KBM-7 (cell line): ENCODE data around the gene RHOT2.

ENCODE experiments used
- DNase-seq: peaks from one replicate; pipeline ENCODE4 v3.0.0-alpha.2; 2015
- in situ Hi-C: fragments of 300-500 bp; cut with MboI; formaldehyde crosslinking; loops from 2 replicates; pipeline ENCODE4 v1.14.3; 2020; ENCODE audit warnings: low sequenced_read_pairs, low pct_unique_long_range_greater_than_20kb, mixed read lengths

Gene RHOT2

GRCh38 chr16:645852-646678 lies 21.9 kb upstream of the RHOT2 start:
- DNase-seq = no peak
- in situ Hi-C loops = no loop called here

GRCh38 chr16:646679-647172 lies 21.2 kb upstream of the RHOT2 start:
- in situ Hi-C loops = no loop called here

GRCh38 chr16:647173-647902 lies 20.6 kb upstream of the RHOT2 start:
- no peak for DNase-seq
- in situ Hi-C loops = no loop called here

More at GRCh38 chr16:646679-647172, 21.2 kb upstream of the RHOT2 start:
- DNase-seq = no peak

GRCh38 chr16:648071-648780 lies 19.7 kb upstream of the RHOT2 start:
- in situ Hi-C loops = no loop called here
- no peak for DNase-seq

GRCh38 chr16:648781-649589 lies 18.9 kb upstream of the RHOT2 start, which contains the start of gene WDR90:
WDR90 (plus strand) TSS chr16:649365; CDS start chr16:649417, 52 bp downstream.
- in situ Hi-C loops = no loop called here
- peak; percentile 88 for DNase-seq

- DNase-seq = no peak
- in situ Hi-C loops = no loop called here
Observed at GRCh38 chr16:649631-650030, 18.3 kb upstream of the RHOT2 start.

- no peak for DNase-seq
- in situ Hi-C loops = no loop called here
Observed at GRCh38 chr16:651844-652243, 16.1 kb upstream of the RHOT2 start.

- DNase-seq = no peak
- in situ Hi-C loops = no loop called here
Observed at GRCh38 chr16:652454-653305, 15.3 kb upstream of the RHOT2 start.

GRCh38 chr16:654034-654433 lies 13.9 kb upstream of the RHOT2 start:
- DNase-seq = no peak
- in situ Hi-C loops = no loop called here

GRCh38 chr16:657487-657886 lies 10.4 kb upstream of the RHOT2 start:
- no peak for DNase-seq
- in situ Hi-C loops = no loop called here

- no peak for DNase-seq
- in situ Hi-C loops = no loop called here
Observed at GRCh38 chr16:658679-659571, 9.0 kb upstream of the RHOT2 start.

GRCh38 chr16:659618-660017 lies 8.3 kb upstream of the RHOT2 start:
- no peak for DNase-seq
- in situ Hi-C loops = no loop called here

GRCh38 chr16:660132-660458 lies 7.8 kb upstream of the RHOT2 start:
- in situ Hi-C loops = no loop called here
- DNase-seq = no peak

GRCh38 chr16:660459-661183 lies 7.3 kb upstream of the RHOT2 start:
- no peak for DNase-seq
- in situ Hi-C loops = no loop called here

- in situ Hi-C loops = no loop called here
- DNase-seq = no peak
Observed at GRCh38 chr16:661184-661821, 6.6 kb upstream of the RHOT2 start.

GRCh38 chr16:662095-662494 lies 5.8 kb upstream of the RHOT2 start:
- in situ Hi-C loops = no loop called here
- no peak for DNase-seq
